Colonic mucosa (tissue), 4 donors: ENCODE results near the gene SLC26A11. TPM values are rescaled to one million over a fixed set of nuclear protein-coding genes. Genes with fewer than 3 reads are reported as not detected.

Experiments
- DNase-seq: peaks from one replicate; pipeline ENCODE4 v3.0.0-alpha.2; 2020
- H3K27ac ChIP-seq: fragments of 200-600 bp; one replicate; pipeline ENCODE4 v1.8.0; 2021
- H3K27me3 ChIP-seq: fragments of 200-600 bp; one replicate; pipeline ENCODE4 v1.8.0; 2021
- H3K36me3 ChIP-seq: fragments of 200-600 bp; one replicate; pipeline ENCODE4 v1.8.0; 2021
- H3K4me1 ChIP-seq: fragments of 200-600 bp; one replicate; pipeline ENCODE4 v1.8.0; 2021; ENCODE audit warnings: mild to moderate bottlenecking
- H3K4me3 ChIP-seq: fragments of 200-600 bp; one replicate; pipeline ENCODE4 v1.8.0; 2021
- H3K9ac ChIP-seq, 2 donors: one replicate each; pipeline ENCODE4 v1.7.0; 2013; ENCODE audit warnings: control low read depth in 2 of 2, low read depth in 2 of 2, low read length in 2 of 2
- H3K9me3 ChIP-seq: fragments of 200-600 bp; one replicate; pipeline ENCODE4 v1.8.0; 2021
- CTCF ChIP-seq: fragments of 200-600 bp; IDR thresholded peaks from one replicate; pipeline ENCODE4 v1.8.0; 2022; ENCODE audit warnings: antibody characterized with exemption, mild to moderate bottlenecking
- intact Hi-C: fragments of 100-400 bp; cut with DNase I; formaldehyde crosslinking; loops from one replicate; pipeline ENCODE4 v1.14.1; 2022
- total RNA-seq, 2 donors: library from RNA; stranded (reverse); fragmentation: NEBNext Ultra II Directional in 1 of 2; extraction: Animal tissue kit (Norgen Biotek cat#: 25700) in 1 of 2; gene quantifications; one replicate each; pipeline ENCODE4 v1.2.1, GENCODE V29; 2021
- donor health status: healthy.
- donor health status: DM: no; HTN: no; CAD: no.
- donor health status: DM: no; HTN: no; CAD: no.

SLC26A11 gene
- total RNA-seq, 2 donors from 2014 or later: 8.0 to 9.3 TPM

- intact Hi-C loops: no loop called here
- H3K4me3 ChIP-seq: no peak overlapping the region
- no peaks in the 10 kb centered on the region for H3K9me3 ChIP-seq
- H3K27me3 ChIP-seq: peaks cover 4% of the 10 kb centered on the region
- no peaks in the 10 kb centered on the region for H3K36me3 ChIP-seq
- H3K27ac ChIP-seq: no peak overlapping the region
- H3K9ac ChIP-seq: no peak overlapping the region
- peak; percentile 47 for DNase-seq
- H3K4me1 ChIP-seq: no peaks in the 10 kb centered on the region
- no peak for TF ChIP-seq CTCF
Measured at GRCh38 chr17:80177986-80178595, 42.1 kb upstream of the SLC26A11 start.

DNA sequence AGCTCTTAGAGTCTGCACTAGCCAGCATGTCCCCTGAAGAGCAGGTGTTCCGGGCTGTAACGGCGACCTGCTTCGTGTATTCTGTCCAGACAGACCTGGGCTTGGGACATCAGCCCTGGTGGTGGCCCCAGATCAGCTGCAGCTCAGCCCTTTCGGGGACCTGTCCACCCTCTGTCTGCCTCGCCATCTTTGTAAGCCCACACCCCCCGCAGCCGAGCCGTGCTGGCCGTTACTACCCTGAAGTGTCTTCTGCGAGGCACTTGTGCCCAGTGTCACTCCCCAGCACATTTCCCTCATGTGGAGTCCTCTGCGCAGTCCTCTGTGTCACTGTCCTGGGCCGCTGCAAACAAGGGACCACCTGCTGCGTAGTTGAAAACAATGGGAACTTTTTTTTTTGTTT lies 40.0 kb upstream of the SLC26A11 start:
- no peaks in the 10 kb centered on the region for H3K36me3 ChIP-seq
- H3K4me1 ChIP-seq: no peaks in the 10 kb centered on the region
- H3K27ac ChIP-seq: no peak overlapping the region
- H3K9ac ChIP-seq: no peak overlapping the region
- no peak for DNase-seq
- no peak overlapping the region for H3K4me3 ChIP-seq
- TF ChIP-seq CTCF: no peak
- peaks cover 4% of the 10 kb centered on the region for H3K27me3 ChIP-seq
- H3K9me3 ChIP-seq: no peaks in the 10 kb centered on the region
- intact Hi-C loops: no loop called here

- Histone ChIP-seq H3K36me3 (no peaks in the 10 kb centered on the region), H3K4me1 (no peaks in the 10 kb centered on the region), H3K4me3 (no peak overlapping the region), H3K27ac (no peak overlapping the region), H3K9me3 (no peaks in the 10 kb centered on the region), H3K9ac (no peak overlapping the region), H3K27me3 (peaks cover 4% of the 10 kb centered on the region)
- no peak for TF ChIP-seq CTCF
- intact Hi-C loops: no loop called here
- DNase-seq: no peak
Measured at GRCh38 chr17:80181431-80181830, 38.8 kb upstream of the SLC26A11 start.

- intact Hi-C loops: no loop called here
- Histone ChIP-seq H3K9me3 (no peaks in the 10 kb centered on the region), H3K4me3 (no peak overlapping the region), H3K27me3 (peaks cover 4% of the 10 kb centered on the region), H3K4me1 (no peaks in the 10 kb centered on the region), H3K9ac (no peak overlapping the region), H3K36me3 (no peaks in the 10 kb centered on the region), H3K27ac (no peak overlapping the region)
- no peak for DNase-seq
- no peak for TF ChIP-seq CTCF
Measured at GRCh38 chr17:80182118-80182844, 37.9 kb upstream of the SLC26A11 start.

DNA sequence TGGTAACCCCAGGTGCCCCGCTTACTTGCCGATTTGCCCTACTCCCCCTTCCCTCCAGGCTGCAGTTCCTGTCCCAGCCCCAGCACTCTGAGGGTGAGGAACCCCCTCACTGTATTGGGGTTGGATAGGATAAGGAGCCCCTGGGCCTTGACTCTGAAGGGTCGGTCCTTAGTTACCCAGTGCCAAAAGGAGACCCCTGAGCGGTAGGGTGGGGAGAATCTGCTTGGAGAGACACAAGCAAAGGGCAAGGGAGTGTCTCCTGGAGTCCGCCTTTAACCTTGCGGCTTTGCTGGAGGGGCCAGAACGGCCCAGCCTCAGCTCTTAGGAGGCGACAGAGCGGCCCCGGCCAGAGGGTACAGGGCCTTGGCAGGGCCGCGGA lies 37.4 kb upstream of the SLC26A11 start:
- H3K4me1 ChIP-seq: no peaks in the 10 kb centered on the region
- H3K9ac ChIP-seq: no peak overlapping the region
- intact Hi-C loops: no loop called here
- H3K9me3 ChIP-seq: no peaks in the 10 kb centered on the region
- H3K36me3 ChIP-seq: no peaks in the 10 kb centered on the region
- no peak for TF ChIP-seq CTCF
- DNase-seq: no peak
- H3K27me3 ChIP-seq: peaks cover 4% of the 10 kb centered on the region
- H3K4me3 ChIP-seq: no peak overlapping the region
- H3K27ac ChIP-seq: no peak overlapping the region
